GM12878 (cell line): ENCODE results near the gene CLEC16A. TPM values are rescaled to one million over a fixed set of nuclear protein-coding genes. Genes with fewer than 3 reads are reported as not detected.
A peak's percentile ranks its signal among the peaks of the same experiment; 100 is the strongest.

ENCODE experiments used
- ATF2 ChIP-seq: IDR thresholded peaks from 2 replicates; pipeline ENCODE4 v1.6.1; 2012; ENCODE audit warnings: low read length, inconsistent platforms
- ATF3 ChIP-seq: IDR thresholded peaks from 2 replicates; pipeline ENCODE4 v1.6.1; 2011; ENCODE audit warnings: low read depth, mild to moderate bottlenecking, low read length, moderate library complexity, borderline replicate concordance; ENCODE audit errors: extremely low read depth
- BACH1 ChIP-seq: fragments of 450-650 bp; IDR thresholded peaks from 2 replicates; pipeline ENCODE4 v1.6.1; 2017; ENCODE audit warnings: mild to moderate bottlenecking, borderline replicate concordance
- E2F4 ChIP-seq: IDR thresholded peaks from 2 replicates; pipeline ENCODE4 v1.6.1; 2012; ENCODE audit warnings: low read depth, low read length, improper control_type of control experiment
- EP300 ChIP-seq, 2 experiments: fragments of 150-350 bp in 1 of 2; IDR thresholded peaks; 2 replicates each; pipeline ENCODE4 v1.6.1; 2011 to 2012; ENCODE audit warnings: low read depth in 2 of 2, low read length in 2 of 2, borderline replicate concordance in 1 of 2, improper control_type of control experiment in 1 of 2, inconsistent platforms in 1 of 2; ENCODE audit not compliant: control insufficient read depth in 1 of 2
- HDGF ChIP-seq: fragments of 450-650 bp; IDR thresholded peaks from 2 replicates; pipeline ENCODE4 v1.6.1; 2016; ENCODE audit warnings: antibody characterized with exemption
- KAT2A ChIP-seq: conservative IDR thresholded peaks from 2 replicates; pipeline ENCODE4 v1.6.1; 2011; ENCODE audit warnings: low read depth, low read length; ENCODE audit not compliant: control insufficient read depth
- MEF2A ChIP-seq: IDR thresholded peaks from 2 replicates; pipeline ENCODE4 v1.6.1; 2011; ENCODE audit warnings: low read depth, mild to moderate bottlenecking, low read length, moderate library complexity; ENCODE audit not compliant: insufficient read depth
- MLLT1 ChIP-seq: fragments of 450-650 bp; IDR thresholded peaks from 2 replicates; pipeline ENCODE4 v1.6.1; 2016; ENCODE audit warnings: mild to moderate bottlenecking
- MTA3 ChIP-seq: IDR thresholded peaks from 2 replicates; pipeline ENCODE4 v1.6.1; 2012; ENCODE audit warnings: low read length, inconsistent platforms, borderline replicate concordance
- NBN ChIP-seq: fragments of 450-650 bp; IDR thresholded peaks from 2 replicates; pipeline ENCODE4 v1.6.1; 2016
- NFXL1 ChIP-seq: fragments of 450-650 bp; IDR thresholded peaks from 2 replicates; pipeline ENCODE4 v1.6.1; 2017; ENCODE audit warnings: antibody characterized with exemption, mild to moderate bottlenecking, borderline replicate concordance
- NKRF ChIP-seq: fragments of 450-650 bp; conservative IDR thresholded peaks from 2 replicates; pipeline ENCODE4 v1.6.1; 2017; ENCODE audit warnings: mild to moderate bottlenecking, moderate library complexity
- POLR2A ChIP-seq: IDR thresholded peaks from 2 replicates; pipeline ENCODE4 v1.6.1; 2011; ENCODE audit warnings: low read depth, mild to moderate bottlenecking, low read length
- TAF1 ChIP-seq: IDR thresholded peaks from 2 replicates; pipeline ENCODE4 v1.6.1; 2011; ENCODE audit warnings: mild to moderate bottlenecking, low read depth, low read length, borderline replicate concordance
- TARDBP ChIP-seq: IDR thresholded peaks from 2 replicates; pipeline ENCODE4 v1.6.1; 2016; ENCODE audit warnings: borderline replicate concordance
- YY1 ChIP-seq: IDR thresholded peaks from 2 replicates; pipeline ENCODE4 v1.6.1; 2011; ENCODE audit warnings: low read depth, mild to moderate bottlenecking, low read length
- ZNF384 ChIP-seq: IDR thresholded peaks from 2 replicates; pipeline ENCODE4 v1.6.1; 2012; ENCODE audit warnings: low read depth, mild to moderate bottlenecking, low read length, improper control_type of control experiment, borderline replicate concordance
- polyA plus RNA-seq, 11 experiments: library from polyadenylated mRNA; depleted of rRNA in 4 of 11; unstranded in 6 of 11; stranded (reverse) in 5 of 11; fragments of >200 nt; fragmentation: Nextera tagmentation in 4 of 11; fragmentation: Illumina TruSeq in 1 of 11; extraction: Ambion mirVana in 4 of 11; extraction: Trizol in 1 of 11; gene quantifications; 1 replicate in 1 of 11; 2 replicates in 10 of 11; pipeline versions ENCODE4 v1.2.1 to v1.2.3, GENCODE V29; 2011 to 2016; ENCODE audit warnings: inconsistent platforms in 2 of 11, missing spikeins in 2 of 11, low read depth in 1 of 11
- total RNA-seq, 4 experiments: library from RNA; depleted of rRNA in 3 of 4; stranded (reverse); fragments of >200 nt in 3 of 4; fragmentation: Illumina TruSeq in 1 of 4; extraction: Trizol in 1 of 4; gene quantifications; 2 replicates each; pipeline versions ENCODE4 v1.2.1 to v1.2.3, GENCODE V29; 2013 to 2021

CLEC16A gene
- total and polyA plus RNA-seq, 10 of the 15 experiments (the other 5 are each of a cell fraction or from before 2014, with no cell fraction given) = 1.5 to 28.8 (median 19.2) TPM

- TF ChIP-seq HDGF (peak; percentile 79), MTA3 (0 out of 2 replicates have a peak, but pooled peaks have one; percentile 15), MEF2A (peak; percentile 61; the same call in 1 of the 2 replicates), ZNF384 (no peak), NBN (0 out of 2 replicates have a peak, but pooled peaks have one; percentile 49), TARDBP (no peak), EP300 (IDR thresholded peaks at IDR 0.05; ENCODE audit: borderline replicate concordance in 1 of 2, control insufficient read depth in 1 of 2, low read depth in 2 of 2, low read length in 2 of 2) (peak; percentile 35 to 38; a peak in 2 of 4 replicates), BACH1 (peak; percentile 65; the same call in 1 of the 2 replicates), E2F4 (no peak), YY1 (peak; percentile 78), MLLT1 (peak; percentile 82), TAF1 (0 out of 2 replicates have a peak, but pooled peaks have one; percentile 8), POLR2A (peak; percentile 34; the same call in 1 of the 2 replicates), ATF2 (peak; percentile 3; the same call in 1 of the 2 replicates), NFXL1 (no peak), NKRF (peak; percentile 77), KAT2A (no peak), ATF3 (no peak)
Observed at GRCh38 chr16:10964039-10964890, 19.9 kb downstream of the CLEC16A start (continued).
